H1 (cell line): ENCODE results near the gene KCNH5. TPM values are rescaled to one million over a fixed set of nuclear protein-coding genes. Genes with fewer than 3 reads are reported as not detected.

Source experiments
- CTCF ChIA-PET: fragments of 300-600 bp; sonication (Branson Sonifier 250); formaldehyde crosslinking; loops from one replicate; lab custom pipeline; 2021; ENCODE audit not compliant: partially characterized antibody; lab: Charles Lee
- POLR2A ChIA-PET: fragments of 300-600 bp; sonication (Branson Sonifier 250); formaldehyde crosslinking; loops from one replicate; lab custom pipeline; 2021; ENCODE audit warnings: inconsistent platforms; ENCODE audit not compliant: partially characterized antibody; lab: Charles Lee
- DNase-seq, 2 experiments: peaks; one replicate each; pipeline versions ENCODE4 v3.0.0 to v3.0.0-alpha.2; 2010 to 2022; ENCODE audit warnings: low spot score in 2 of 2, low read depth in 1 of 2, mixed read lengths in 1 of 2
- FAIRE-seq: peaks from 2 replicates; lab custom pipeline; 2011; peaks lifted over from hg19 to GRCh38; lab: Jason Lieb, UNC
- H2AFZ ChIP-seq: 2 replicates; pipeline ENCODE4 v1.8.1; 2012; ENCODE audit warnings: low read length, inconsistent platforms
- H2AK5ac ChIP-seq: 2 replicates; pipeline ENCODE4 v1.6.1; 2013; ENCODE audit warnings: low read depth, low read length
- H2BK120ac ChIP-seq: replicated peaks from 2 replicates; pipeline ENCODE3; 2013; ENCODE audit warnings: low read depth, low read length, inconsistent platforms
- H2BK12ac ChIP-seq: 2 replicates; pipeline ENCODE4 v1.6.1; 2013; ENCODE audit warnings: low read depth, low read length
- H2BK15ac ChIP-seq: 2 replicates; pipeline ENCODE4 v1.6.1; 2013; ENCODE audit warnings: low read length
- H2BK20ac ChIP-seq: 2 replicates; pipeline ENCODE4 v1.6.1; 2013; ENCODE audit warnings: low read length
- H2BK5ac ChIP-seq: 2 replicates; pipeline ENCODE4 v1.6.1; 2013; ENCODE audit warnings: low read depth, low read length
- H3K14ac ChIP-seq: 2 replicates; pipeline ENCODE4 v1.6.1; 2013; ENCODE audit warnings: inconsistent platforms; ENCODE audit not compliant: insufficient read length
- H3K18ac ChIP-seq: 2 replicates; pipeline ENCODE4 v1.6.1; 2013; ENCODE audit warnings: low read length; ENCODE audit errors: extremely low read depth
- H3K23ac ChIP-seq: 2 replicates; pipeline ENCODE4 v1.6.1; 2013; ENCODE audit warnings: inconsistent platforms; ENCODE audit not compliant: insufficient read length
- H3K23me2 ChIP-seq: 2 replicates; pipeline ENCODE4 v1.6.1; 2013; ENCODE audit warnings: low read depth, low read length
- H3K27ac ChIP-seq: 2 replicates; pipeline ENCODE4 v1.6.1; 2011; ENCODE audit warnings: low read depth, low read length, inconsistent platforms
- H3K27me3 ChIP-seq, 4 experiments: replicated peaks in 1 of 4; 1 replicate in 1 of 4; 2 replicates in 3 of 4; pipeline versions ENCODE4 v1.6.1 to v1.8.1; 2011 to 2013; ENCODE audit warnings: low read length in 3 of 4, mild to moderate bottlenecking in 3 of 4, inconsistent platforms in 2 of 4, mixed read lengths in 2 of 4, moderate library complexity in 1 of 4; ENCODE audit not compliant: control insufficient read depth in 3 of 4, insufficient read depth in 3 of 4; ENCODE audit errors: extremely low read depth in 1 of 4
- H3K36me3 ChIP-seq, 4 experiments: 2 replicates each; pipeline versions ENCODE4 v1.6.1 to v1.8.1; 2011 to 2013; ENCODE audit warnings: mild to moderate bottlenecking in 4 of 4, low read length in 3 of 4, moderate library complexity in 2 of 4, control low read depth in 1 of 4, inconsistent platforms in 1 of 4; ENCODE audit not compliant: insufficient read depth in 4 of 4, control insufficient read depth in 2 of 4
- H3K4ac ChIP-seq: replicated peaks from 2 replicates; pipeline ENCODE3; 2013; ENCODE audit warnings: low read length, low read depth, mixed read lengths, inconsistent platforms; ENCODE audit not compliant: insufficient read length
- H3K4me1 ChIP-seq, 4 experiments: replicated peaks in 1 of 4; 1 replicate in 1 of 4; 2 replicates in 3 of 4; pipeline versions ENCODE4 v1.6.1 to v1.8.1; 2011 to 2013; ENCODE audit warnings: low read length in 3 of 4, inconsistent platforms in 2 of 4, mixed read lengths in 1 of 4; ENCODE audit not compliant: insufficient read depth in 4 of 4, control insufficient read depth in 3 of 4
- H3K4me2 ChIP-seq, 2 experiments: 2 replicates each; pipeline versions ENCODE4 v1.6.1 to v1.8.1; 2011 to 2013; ENCODE audit warnings: low read depth in 2 of 2, low read length in 2 of 2, control low read depth in 1 of 2, inconsistent platforms in 1 of 2, mild to moderate bottlenecking in 1 of 2; ENCODE audit not compliant: insufficient read depth in 1 of 2
- H3K4me3 ChIP-seq, 4 experiments: fragments of 200-600, 300-600 bp in 1 of 4; sonication (generic), shearing (Covaris generic), sonication (Bioruptor Twin) in 1 of 4; 2 replicates each; pipeline versions ENCODE4 v1.5.1 to v1.8.1; 2011 to 2016; ENCODE audit warnings: low read length in 4 of 4, low read depth in 3 of 4, control low read depth in 2 of 4, inconsistent platforms in 2 of 4, mild to moderate bottlenecking in 2 of 4, mixed read lengths in 1 of 4, moderate library complexity in 1 of 4; ENCODE audit not compliant: insufficient read depth in 2 of 4; ENCODE audit errors: extremely low read depth in 1 of 4
- H3K56ac ChIP-seq: replicated peaks from 2 replicates; pipeline ENCODE3; 2013; ENCODE audit warnings: low read depth, mild to moderate bottlenecking, mixed read lengths, low read length, inconsistent platforms; ENCODE audit not compliant: insufficient read length
- H3K79me1 ChIP-seq: 2 replicates; pipeline ENCODE4 v1.6.1; 2013; ENCODE audit warnings: low read depth, low read length, control low read depth
- H3K79me2 ChIP-seq, 2 experiments: 2 replicates each; pipeline versions ENCODE4 v1.6.1 to v1.8.1; 2012 to 2013; ENCODE audit warnings: low read length in 2 of 2, mild to moderate bottlenecking in 2 of 2, inconsistent platforms in 1 of 2; ENCODE audit not compliant: insufficient read depth in 2 of 2, control insufficient read depth in 1 of 2
- H3K9ac ChIP-seq, 4 experiments: replicated peaks in 1 of 4; 1 replicate in 1 of 4; 2 replicates in 3 of 4; pipeline versions ENCODE4 v1.6.1 to v1.8.1; 2011 to 2013; ENCODE audit warnings: low read depth in 3 of 4, low read length in 3 of 4, control low read depth in 2 of 4, mild to moderate bottlenecking in 2 of 4, moderate library complexity in 2 of 4, inconsistent platforms in 1 of 4; ENCODE audit errors: extremely low read depth in 1 of 4
- H3K9me3 ChIP-seq, 2 experiments: 2 replicates each; pipeline versions ENCODE4 v1.6.1 to v1.8.1; 2012 to 2013; ENCODE audit warnings: mild to moderate bottlenecking in 2 of 2, moderate library complexity in 2 of 2, control low read depth in 1 of 2, inconsistent platforms in 1 of 2, low read depth in 1 of 2, low read length in 1 of 2, mixed read lengths in 1 of 2; ENCODE audit not compliant: insufficient read depth in 2 of 2
- H4K20me1 ChIP-seq, 2 experiments: replicated peaks in 1 of 2; 2 replicates each; pipeline versions ENCODE3 to v1.8.1; 2011 to 2013; ENCODE audit warnings: inconsistent platforms in 2 of 2, low read length in 2 of 2, mild to moderate bottlenecking in 1 of 2; ENCODE audit not compliant: insufficient read depth in 2 of 2, control insufficient read depth in 1 of 2
- H4K5ac ChIP-seq: 2 replicates; pipeline ENCODE4 v1.6.1; 2013; ENCODE audit warnings: low read length, low read depth, mixed read lengths, inconsistent platforms; ENCODE audit not compliant: insufficient read length
- H4K8ac ChIP-seq: 2 replicates; pipeline ENCODE4 v1.8.0; 2013; ENCODE audit warnings: mild to moderate bottlenecking, moderate library complexity, low read length, inconsistent platforms; ENCODE audit not compliant: insufficient read depth; ENCODE audit errors: extremely low read depth
- H4K91ac ChIP-seq: replicated peaks from 2 replicates; pipeline ENCODE3; 2013; ENCODE audit warnings: low read length, mixed read lengths, inconsistent platforms; ENCODE audit not compliant: insufficient read length
- BACH1 ChIP-seq: IDR thresholded peaks from 2 replicates; pipeline ENCODE4 v1.6.1; 2012; ENCODE audit warnings: low read length, improper control_type of control experiment
- BRCA1 ChIP-seq: IDR thresholded peaks from 2 replicates; pipeline ENCODE4 v1.6.1; 2012; ENCODE audit warnings: low read depth, low read length, improper control_type of control experiment
- CHD1 ChIP-seq: IDR thresholded peaks from 2 replicates; pipeline ENCODE4 v1.6.1; 2012; ENCODE audit warnings: low read depth, low read length, improper control_type of control experiment
- EGR1 ChIP-seq: IDR thresholded peaks from 2 replicates; pipeline ENCODE4 v1.6.1; 2011; ENCODE audit warnings: low read depth, low read length, borderline replicate concordance
- EP300 ChIP-seq, 2 experiments: IDR thresholded peaks; 1 replicate in 1 of 2; 2 replicates in 1 of 2; pipeline ENCODE4 v1.6.1; 2011 to 2012; ENCODE audit warnings: low read depth in 2 of 2, low read length in 2 of 2, mild to moderate bottlenecking in 2 of 2, borderline replicate concordance in 1 of 2, inconsistent platforms in 1 of 2, moderate library complexity in 1 of 2
- FOSL1 ChIP-seq: IDR thresholded peaks from 2 replicates; pipeline ENCODE4 v1.6.1; 2011; ENCODE audit warnings: mild to moderate bottlenecking, low read depth, low read length, moderate library complexity; ENCODE audit not compliant: insufficient read depth
- MAFK ChIP-seq: IDR thresholded peaks from 2 replicates; pipeline ENCODE4 v1.6.1; 2012; ENCODE audit warnings: low read depth, mild to moderate bottlenecking, improper control_type of control experiment, low read length
- POU5F1 ChIP-seq: IDR thresholded peaks from 2 replicates; pipeline ENCODE4 v1.6.1; 2011; ENCODE audit warnings: low read depth, mild to moderate bottlenecking, low read length, moderate library complexity
- RNF2 ChIP-seq: fragments of 200-900, 300-1000 bp; sonication (generic); IDR thresholded peaks from 2 replicates; pipeline ENCODE4 v1.7.1; 2016; ENCODE audit warnings: borderline replicate concordance, low read depth, mild to moderate bottlenecking, antibody characterized with exemption, low read length; ENCODE audit not compliant: poor library complexity, severe bottlenecking; ENCODE audit errors: missing control alignments
- TCF12 ChIP-seq: IDR thresholded peaks from 2 replicates; pipeline ENCODE4 v1.6.1; 2011; ENCODE audit warnings: low read depth, mild to moderate bottlenecking, low read length
- YY1 ChIP-seq: IDR thresholded peaks from 2 replicates; pipeline ENCODE4 v1.6.1; 2011; ENCODE audit warnings: low read depth, mild to moderate bottlenecking, low read length
- WGBS, 2 experiments: shearing (Covaris generic) in 1 of 2; methylation state at CpG; one replicate each; pipeline versions ENCODE4 v1.1.6 to v1.1.7; 2013 to 2015; ENCODE audit warnings: low lambda C conversion rate in 2 of 2, mixed read lengths in 2 of 2, inconsistent platforms in 1 of 2, low coverage in 1 of 2, missing lambda C conversion rate in 1 of 2; ENCODE audit not compliant: insufficient replicate concordance in 2 of 2, insufficient coverage in 1 of 2, insufficient read length in 1 of 2; ENCODE audit errors: extremely low coverage in 1 of 2, missing lambda C conversion rate in 1 of 2; 5-methylcytosine and 5-hydroxymethylcytosine counted together
- polyA plus RNA-seq, 7 experiments: library from polyadenylated mRNA; depleted of rRNA in 3 of 7; stranded (reverse) in 5 of 7; unstranded in 2 of 7; fragments of >200 nt in 5 of 7; fragments of 200-250 nt in 2 of 7; gene quantifications; 1 replicate in 5 of 7; 2 replicates in 1 of 7; 4 replicates in 1 of 7; pipeline versions ENCODE4 v1.2.1 to v1.2.3, GENCODE V29; 2011 to 2013; ENCODE audit warnings: missing spikeins in 2 of 7, mixed read lengths in 2 of 7
- total RNA-seq: library from RNA; stranded (reverse); fragmentation: NEBNext Ultra II Directional; extraction: Animal tissue kit (Norgen Biotek cat#: 25700); gene quantifications from 2 replicates; pipeline ENCODE4 v1.2.1, GENCODE V29; 2021
- TF ChIP-seq, protein P1 (sequence below): IDR thresholded peaks from 2 replicates; pipeline ENCODE4 v1.6.1; 2012; ENCODE audit warnings: inconsistent platforms

Gene KCNH5
- total and polyA plus RNA-seq, 2 of the 8 experiments (the other 6 are each of a cell fraction or from before 2014, with no cell fraction given), result 0.24 to 0.50 TPM

GRCh38 chr14:63078569-63078968, 33.3 kb upstream of the KCNH5 start:
- no peaks in the 10 kb centered on the region for H3K79me1 ChIP-seq
- no peak overlapping the region for H3K14ac ChIP-seq
- CTCF ChIA-PET, result no interaction called here
- H4K91ac ChIP-seq, result no peak overlapping the region
- H3K9me3 ChIP-seq, result peaks cover 0 to 2% of the 10 kb centered on the region in 2 experiments; a peak in 2 of 4 replicates
- H3K4me2 ChIP-seq, result no peak overlapping the region
- H3K9ac ChIP-seq, result no peak overlapping the region
- H4K5ac ChIP-seq, result no peak overlapping the region
- H3K18ac ChIP-seq, result no peak overlapping the region
- POLR2A ChIA-PET, result no interaction called here
- 100% methylated on average over 1 of the region's 1 CpG; no CpG with 5 or more reads in 1 of the 2 experiments for WGBS, 2 experiments
- no peak overlapping the region for H2BK120ac ChIP-seq
- no peaks in the 10 kb centered on the region for H4K20me1 ChIP-seq
- no peak overlapping the region for H2BK20ac ChIP-seq
- no peaks in the 10 kb centered on the region for H3K23me2 ChIP-seq
- H3K56ac ChIP-seq, result no peak overlapping the region
- no peaks in the 10 kb centered on the region for H3K36me3 ChIP-seq
- H3K4me1 ChIP-seq, result no peaks in the 10 kb centered on the region
- no peak overlapping the region for H2BK15ac ChIP-seq
- no peak overlapping the region for H2BK12ac ChIP-seq
- H3K79me2 ChIP-seq, result no peaks in the 10 kb centered on the region
- no peaks in the 10 kb centered on the region for H3K27me3 ChIP-seq
- H4K8ac ChIP-seq, result no peak overlapping the region
- H2AFZ ChIP-seq, result no peak overlapping the region
- FAIRE-seq, result no peak
- H3K23ac ChIP-seq, result no peak overlapping the region
- DNase-seq, result no peak
- H2BK5ac ChIP-seq, result no peak overlapping the region
- H3K4ac ChIP-seq, result no peak overlapping the region
- no peak overlapping the region for H2AK5ac ChIP-seq
- H3K27ac ChIP-seq, result no peak overlapping the region
- no peak overlapping the region for H3K4me3 ChIP-seq
- TF ChIP-seq YY1, result no peak
- no peak for TF ChIP-seq TCF12
- no peak for TF ChIP-seq BACH1
- TF ChIP-seq RNF2, result no peak
- TF ChIP-seq FOSL1, result no peak
- TF ChIP-seq, protein P1, sequence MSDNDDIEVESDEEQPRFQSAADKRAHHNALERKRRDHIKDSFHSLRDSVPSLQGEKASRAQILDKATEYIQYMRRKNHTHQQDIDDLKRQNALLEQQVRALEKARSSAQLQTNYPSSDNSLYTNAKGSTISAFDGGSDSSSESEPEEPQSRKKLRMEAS, result no peak
- no peak for TF ChIP-seq BRCA1
- TF ChIP-seq MAFK, result no peak
- TF ChIP-seq EGR1, result no peak
- no peak for TF ChIP-seq CHD1
- TF ChIP-seq POU5F1, result no peak
- TF ChIP-seq EP300 (IDR thresholded peaks at IDR 0.05; ENCODE audit: borderline replicate concordance in 1 of 2, low read depth in 2 of 2, low read length in 2 of 2), result no peak
